WI38 (cell line): ENCODE results near the gene KDM4F.

Source experiments
- H3K4me3 ChIP-seq: 2 replicates; pipeline ENCODE4 v1.5.1; 2011; ENCODE audit warnings: low read depth, mild to moderate bottlenecking, control low read depth, low read length
- TF ChIP-seq, protein P1 (sequence below): IDR thresholded peaks from 2 replicates; pipeline ENCODE4 v1.5.1; 2012; ENCODE audit warnings: low read depth, mild to moderate bottlenecking, control low read depth, low read length

The KDM4F gene

DNA sequence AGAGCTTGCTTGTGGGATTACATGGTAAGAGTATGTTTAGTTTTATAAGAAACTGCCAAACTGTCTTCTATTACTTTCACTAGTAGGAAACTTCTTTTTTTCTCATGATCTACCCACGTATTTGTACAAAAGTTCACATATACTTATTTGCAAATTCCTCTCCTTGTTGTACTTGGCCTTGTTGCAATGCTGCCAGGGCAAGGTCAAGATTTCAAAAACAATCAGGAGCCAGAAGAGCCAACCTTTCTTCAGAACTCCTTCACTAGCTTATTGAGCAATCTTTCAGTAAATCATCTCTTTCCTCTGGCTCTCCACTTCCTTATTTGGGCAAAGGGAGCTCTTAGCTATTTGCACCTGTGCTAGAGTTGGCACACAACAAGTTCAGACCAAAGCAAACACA is 27.2 kb downstream of the KDM4F start:
- H3K4me3 ChIP-seq: no peak overlapping the region
- TF ChIP-seq, protein P1, sequence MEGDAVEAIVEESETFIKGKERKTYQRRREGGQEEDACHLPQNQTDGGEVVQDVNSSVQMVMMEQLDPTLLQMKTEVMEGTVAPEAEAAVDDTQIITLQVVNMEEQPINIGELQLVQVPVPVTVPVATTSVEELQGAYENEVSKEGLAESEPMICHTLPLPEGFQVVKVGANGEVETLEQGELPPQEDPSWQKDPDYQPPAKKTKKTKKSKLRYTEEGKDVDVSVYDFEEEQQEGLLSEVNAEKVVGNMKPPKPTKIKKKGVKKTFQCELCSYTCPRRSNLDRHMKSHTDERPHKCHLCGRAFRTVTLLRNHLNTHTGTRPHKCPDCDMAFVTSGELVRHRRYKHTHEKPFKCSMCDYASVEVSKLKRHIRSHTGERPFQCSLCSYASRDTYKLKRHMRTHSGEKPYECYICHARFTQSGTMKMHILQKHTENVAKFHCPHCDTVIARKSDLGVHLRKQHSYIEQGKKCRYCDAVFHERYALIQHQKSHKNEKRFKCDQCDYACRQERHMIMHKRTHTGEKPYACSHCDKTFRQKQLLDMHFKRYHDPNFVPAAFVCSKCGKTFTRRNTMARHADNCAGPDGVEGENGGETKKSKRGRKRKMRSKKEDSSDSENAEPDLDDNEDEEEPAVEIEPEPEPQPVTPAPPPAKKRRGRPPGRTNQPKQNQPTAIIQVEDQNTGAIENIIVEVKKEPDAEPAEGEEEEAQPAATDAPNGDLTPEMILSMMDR: no peak

DNA sequence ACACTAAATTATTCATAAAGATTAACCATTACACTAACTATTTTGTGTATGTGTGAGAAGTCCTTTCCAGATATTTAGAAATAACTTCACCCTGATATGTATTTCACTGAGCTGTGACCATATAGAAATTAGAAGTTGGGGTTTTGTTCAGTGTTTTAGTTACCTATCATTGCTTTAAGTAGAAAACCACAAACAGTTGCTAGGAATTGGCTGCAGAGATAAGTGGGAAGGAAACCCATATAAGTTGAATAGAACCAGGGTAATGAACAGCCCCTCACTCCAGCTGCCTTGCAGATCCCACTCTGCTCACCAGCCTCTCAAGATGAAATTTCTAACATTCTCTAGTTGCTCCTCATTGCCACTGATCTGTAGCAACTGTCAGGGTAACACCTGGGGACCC is 27.8 kb downstream of the KDM4F start:
- TF ChIP-seq, protein P1: no peak
- no peak overlapping the region for H3K4me3 ChIP-seq

DNA sequence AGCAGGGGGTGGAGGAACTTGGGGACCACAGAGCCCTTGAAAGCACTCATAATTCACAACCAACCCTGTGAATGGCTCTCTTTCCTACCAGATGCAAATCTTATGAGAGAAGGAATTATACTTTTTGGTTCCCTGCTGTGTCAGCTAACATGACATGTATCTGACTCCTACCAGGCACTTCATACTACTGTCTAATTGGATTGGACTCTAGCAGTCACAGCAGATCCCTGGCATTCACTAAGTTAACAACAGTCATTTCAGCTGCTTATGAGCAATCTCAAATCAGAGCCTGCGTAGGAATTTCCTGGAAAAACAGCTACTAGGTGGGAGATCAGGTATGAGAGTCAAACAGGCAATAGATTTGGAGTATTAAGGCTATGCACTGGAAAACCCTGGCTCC is 29.3 kb downstream of the KDM4F start:
- TF ChIP-seq, protein P1: no peak
- no peak overlapping the region for H3K4me3 ChIP-seq

DNA sequence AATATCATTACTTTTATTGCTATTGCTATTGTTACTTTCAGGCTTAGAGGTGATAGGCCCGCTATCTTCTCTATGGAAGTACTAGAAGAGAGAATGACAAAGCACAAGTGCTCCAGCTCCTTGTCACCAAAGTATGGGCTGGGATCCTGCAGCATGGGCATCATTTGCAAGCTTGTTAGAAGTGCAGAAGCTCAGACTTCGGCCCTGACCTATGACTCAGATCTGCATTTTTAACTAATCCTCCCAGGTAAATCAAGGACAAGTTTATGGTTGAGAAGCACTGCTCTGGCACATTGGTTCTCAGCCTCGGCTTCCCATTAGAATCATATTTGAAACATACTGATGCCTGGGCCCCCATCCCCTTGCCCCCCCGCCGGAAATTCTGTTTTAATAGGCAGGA is 31.8 kb downstream of the KDM4F start:
- H3K4me3 ChIP-seq: no peak overlapping the region
- TF ChIP-seq, protein P1: no peak

DNA sequence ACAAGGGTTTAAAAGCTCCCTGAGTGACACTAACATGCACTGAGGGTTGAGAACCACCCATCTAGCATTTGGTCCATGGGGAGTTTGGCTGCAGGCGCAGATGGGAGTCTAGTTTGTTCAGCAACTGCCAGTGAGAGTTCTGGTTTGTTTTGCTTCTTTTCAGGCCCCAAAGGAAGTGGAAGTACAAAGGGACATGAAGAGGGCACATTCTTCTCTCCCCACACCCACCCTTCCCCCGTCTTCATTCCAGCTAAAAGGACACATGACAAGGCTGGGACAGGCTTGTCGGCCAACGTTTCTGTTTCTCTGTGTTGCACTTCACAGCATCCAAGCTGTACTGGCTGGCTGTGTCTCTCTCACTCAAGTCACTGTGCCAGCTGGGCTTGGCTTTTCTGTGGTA is 32.2 kb downstream of the KDM4F start:
- TF ChIP-seq, protein P1: no peak
- H3K4me3 ChIP-seq: no peak overlapping the region

DNA sequence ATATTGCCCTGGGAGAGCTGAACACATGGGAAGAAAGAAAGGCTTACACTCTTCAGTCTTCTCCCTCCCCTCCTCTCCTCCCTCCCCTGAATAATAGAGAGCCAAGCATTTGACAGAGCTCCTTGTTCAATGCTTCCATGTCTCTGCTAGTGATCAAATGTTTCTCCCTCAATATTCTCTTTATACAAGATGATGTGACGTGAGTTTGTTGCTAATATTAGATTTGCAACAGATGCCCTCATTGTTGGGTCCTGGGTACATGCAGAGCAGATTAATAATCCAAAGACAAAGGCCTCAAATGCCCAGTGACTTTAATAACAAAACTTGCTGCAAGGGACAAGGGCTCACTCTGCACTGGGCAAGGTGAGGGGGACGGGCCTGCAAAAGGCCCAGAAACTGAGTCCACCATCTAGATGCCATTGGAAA is 33.4 kb downstream of the KDM4F start:
- TF ChIP-seq, protein P1: no peak
- H3K4me3 ChIP-seq: no peak overlapping the region

DNA sequence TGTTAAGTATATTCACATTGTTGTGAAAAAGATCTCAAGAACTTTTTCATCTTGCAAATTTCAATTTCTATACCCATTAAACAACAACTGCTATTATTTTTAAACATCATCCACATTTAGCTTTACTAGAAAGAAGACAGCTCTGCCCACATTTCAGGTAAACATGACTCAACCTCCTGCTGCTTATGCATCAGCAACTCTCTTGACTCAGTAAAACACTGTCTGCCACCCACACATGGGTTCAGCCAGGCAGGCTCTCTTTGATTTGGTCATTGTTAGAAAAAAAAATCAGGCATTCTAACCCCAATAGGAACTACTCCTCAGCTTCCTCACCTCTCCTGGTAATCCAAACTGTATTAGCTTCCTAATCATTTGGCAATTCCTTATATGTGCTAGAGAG is 35.3 kb downstream of the KDM4F start:
- TF ChIP-seq, protein P1: no peak
- H3K4me3 ChIP-seq: no peak overlapping the region
